Daoy (cell line): ENCODE data around the gene SCN3A. TPM values are rescaled to one million over a fixed set of nuclear protein-coding genes. Genes with fewer than 3 reads are reported as not detected.

Source experiments
- DNase-seq: peaks from one replicate; pipeline ENCODE4 v3.0.0-alpha.2; 2015; ENCODE audit warnings: low read depth
- total RNA-seq: library from RNA; depleted of rRNA; stranded (reverse); fragments of >200 nt; shearing (Covaris generic); gene quantifications from 2 replicates; pipeline ENCODE4 v1.2.3, GENCODE V29; 2014; rRNA removed

Gene SCN3A
- total RNA-seq: 0.69 and 0.98 TPM in 2 replicates

DNA sequence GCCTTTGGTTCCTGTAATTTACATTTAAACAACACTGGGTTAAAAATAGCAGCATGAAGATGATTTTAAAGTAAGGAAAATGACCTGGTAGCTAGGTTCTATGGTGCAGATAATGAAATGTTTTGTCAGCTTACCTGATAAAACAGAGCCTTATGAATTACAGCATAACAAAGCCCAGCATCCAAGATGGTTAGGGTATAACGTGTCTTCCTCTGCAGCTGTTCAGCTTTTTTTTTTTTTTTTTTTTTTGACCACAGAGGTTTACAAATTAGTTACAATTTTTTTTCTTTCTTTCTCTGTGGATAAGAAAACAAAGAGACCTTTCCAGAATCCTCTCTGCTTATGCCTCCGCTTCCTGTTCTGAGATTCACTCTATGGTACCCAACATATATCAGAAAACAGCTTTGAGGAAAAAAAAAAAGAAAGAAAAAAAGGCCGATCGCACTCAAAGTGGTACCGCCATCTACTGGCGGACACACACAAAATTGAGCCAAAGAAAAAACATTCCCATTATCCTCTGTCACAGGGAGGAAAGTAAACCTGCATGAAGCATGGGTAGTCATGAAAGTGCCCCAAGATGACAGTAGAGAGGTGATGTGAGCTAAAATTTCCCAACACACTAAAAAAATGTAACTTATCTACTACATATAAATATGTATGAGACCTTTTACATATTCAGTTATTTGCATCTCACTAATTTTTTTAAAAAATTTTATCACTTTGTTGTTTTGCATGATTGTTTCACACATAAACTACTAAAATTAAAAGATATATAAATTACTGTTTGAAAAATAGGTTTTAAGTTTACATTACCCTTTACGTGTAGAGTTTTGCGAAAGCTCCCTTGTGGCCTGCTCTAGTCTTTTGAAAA is at the start of gene SCN3A:
SCN3A (minus strand) TSS at position 362 of the 871 bp plus-strand sequence. CDS start 27,656 bp downstream, outside the sequence.
- peak; percentile 44 for DNase-seq

DNA sequence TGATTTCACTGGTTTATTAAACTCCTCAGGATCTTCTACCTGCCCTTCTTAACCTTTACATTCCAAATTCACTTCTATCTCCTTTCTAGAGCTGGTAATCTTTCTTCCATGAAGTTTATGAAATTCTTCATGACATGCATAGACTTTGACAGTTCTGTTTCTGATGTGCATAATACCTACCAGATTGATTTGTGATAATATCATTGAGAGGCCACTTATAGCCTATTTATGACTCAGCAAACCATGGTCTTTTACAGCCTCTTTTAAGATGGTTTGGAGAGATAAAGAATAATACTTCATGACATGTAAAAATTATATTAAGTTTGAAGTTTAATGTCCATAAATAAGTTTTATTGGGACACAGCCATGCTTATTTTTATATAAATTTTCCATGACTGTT is 49.3 kb upstream of the SCN3A start:
- no peak for DNase-seq

DNA sequence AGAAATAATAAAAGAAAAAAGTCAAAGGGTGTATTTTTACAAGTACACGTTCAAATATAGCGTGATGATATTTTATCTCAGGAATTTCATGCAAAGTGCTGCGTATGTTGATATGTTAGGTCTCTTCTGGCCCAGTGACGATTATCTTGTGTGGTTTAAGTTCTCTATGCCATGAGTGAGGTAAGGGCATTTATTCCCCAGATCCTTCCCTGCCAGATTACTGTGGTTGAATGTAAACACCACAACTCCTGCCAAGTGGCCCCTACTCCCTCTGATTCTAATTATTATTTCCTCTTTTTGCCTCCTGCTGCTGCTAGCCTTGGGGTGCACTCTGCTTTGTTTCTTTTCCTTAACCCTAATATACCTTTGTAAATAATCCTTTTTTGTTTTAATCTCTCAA is 47.5 kb upstream of the SCN3A start:
- peak; percentile 63 for DNase-seq

DNA sequence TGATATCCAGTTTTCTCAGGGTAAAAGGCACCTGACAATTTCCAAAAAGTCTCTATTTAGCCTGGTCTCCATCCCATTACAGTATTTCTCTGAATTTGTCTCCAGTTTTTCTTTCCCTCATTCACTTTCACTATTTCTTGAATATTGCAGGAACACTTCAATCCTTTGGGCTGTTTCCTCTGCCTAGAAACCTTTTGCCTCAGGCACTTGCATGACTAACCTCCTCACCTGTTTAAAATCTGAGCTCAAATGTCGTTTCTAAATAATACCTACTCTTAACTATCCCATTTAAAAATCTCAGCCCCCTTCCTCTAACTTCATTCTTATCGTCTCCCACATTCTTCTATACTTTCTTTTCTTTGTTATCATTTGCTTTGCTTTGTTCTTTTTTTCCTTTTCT is 44.4 kb upstream of the SCN3A start:
- no peak for DNase-seq

DNA sequence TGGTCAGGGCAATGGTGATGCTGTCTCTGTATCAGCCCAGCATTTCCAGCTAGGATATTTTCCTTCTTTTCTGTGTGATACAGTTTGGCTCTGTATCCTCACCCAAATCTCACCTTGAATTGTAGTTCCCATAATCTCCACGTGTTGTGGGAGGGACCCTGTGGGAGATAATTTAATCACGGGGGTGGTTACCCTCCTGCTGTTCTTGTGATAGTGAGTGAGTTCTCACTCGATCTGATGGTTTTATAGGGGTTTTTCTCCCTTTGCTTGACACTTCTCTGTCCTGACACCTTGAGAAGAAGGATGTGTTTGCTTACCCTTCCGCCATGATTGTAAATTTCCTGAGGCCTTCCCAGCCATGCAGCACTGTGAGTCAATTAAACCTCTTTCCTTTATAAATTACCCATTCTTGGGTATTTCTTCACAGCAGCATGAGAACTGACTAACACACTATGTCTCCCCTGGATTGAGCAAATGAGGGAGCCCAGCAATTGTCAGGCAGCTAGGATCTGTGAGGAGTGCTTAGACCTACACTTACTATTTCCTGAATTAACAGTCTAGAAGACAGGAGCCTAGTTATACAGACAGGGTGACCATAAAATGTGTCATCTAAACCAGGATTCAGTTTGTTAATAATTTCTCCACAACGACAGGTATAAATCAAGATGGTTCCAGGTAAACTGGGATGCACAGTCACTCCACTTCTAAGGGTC is 41.4 kb upstream of the SCN3A start:
- no peak for DNase-seq

DNA sequence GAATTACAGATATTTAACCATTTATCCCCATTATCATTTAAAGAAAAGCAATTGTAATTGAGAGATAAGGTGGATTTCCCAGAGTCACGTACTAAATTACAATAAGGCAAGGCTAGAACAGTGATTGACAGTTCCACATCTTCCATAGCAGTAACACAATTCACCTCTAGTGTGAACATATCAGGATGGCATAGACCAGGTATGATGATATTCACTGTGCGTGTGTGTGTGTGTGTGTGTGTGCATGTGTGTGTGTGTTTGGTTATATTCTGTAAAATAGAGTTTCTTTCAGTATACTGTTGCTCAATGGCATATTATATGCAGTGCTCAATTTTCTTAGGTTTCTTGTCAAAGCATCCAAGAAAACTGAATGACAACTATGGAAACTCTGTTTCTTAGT is 37.1 kb upstream of the SCN3A start:
- DNase-seq: no peak

DNA sequence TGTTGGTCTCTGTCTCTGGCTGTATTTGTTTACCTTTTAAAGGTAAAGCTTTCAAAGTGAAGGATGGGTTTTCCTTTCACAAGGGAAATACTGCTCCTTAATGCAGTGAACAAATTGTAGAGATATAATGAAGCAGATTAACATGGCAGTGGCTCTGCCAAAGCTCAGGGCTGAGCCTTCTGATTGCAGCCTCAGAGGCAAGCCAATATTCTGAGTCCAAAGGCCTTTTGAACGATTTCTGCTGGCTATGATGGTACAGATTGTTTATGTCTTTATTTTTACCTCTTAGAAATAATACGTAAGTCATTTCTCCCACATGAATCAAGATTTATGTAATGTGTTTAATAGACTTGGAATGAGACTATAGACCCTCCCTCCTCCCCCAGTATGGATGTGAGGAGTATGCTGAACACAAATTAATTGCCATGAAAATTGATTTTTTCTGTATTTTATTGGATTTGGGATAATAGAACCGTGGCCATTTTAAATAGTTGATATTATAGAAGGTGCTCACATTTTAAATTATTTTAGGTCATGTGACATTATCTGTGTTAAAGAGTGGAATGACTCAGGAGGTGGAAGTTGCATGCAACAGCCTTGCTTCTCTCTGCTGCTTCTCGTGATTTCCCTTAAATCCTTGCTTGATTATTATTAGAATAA is 36.1 kb upstream of the SCN3A start:
- DNase-seq: no peak

DNA sequence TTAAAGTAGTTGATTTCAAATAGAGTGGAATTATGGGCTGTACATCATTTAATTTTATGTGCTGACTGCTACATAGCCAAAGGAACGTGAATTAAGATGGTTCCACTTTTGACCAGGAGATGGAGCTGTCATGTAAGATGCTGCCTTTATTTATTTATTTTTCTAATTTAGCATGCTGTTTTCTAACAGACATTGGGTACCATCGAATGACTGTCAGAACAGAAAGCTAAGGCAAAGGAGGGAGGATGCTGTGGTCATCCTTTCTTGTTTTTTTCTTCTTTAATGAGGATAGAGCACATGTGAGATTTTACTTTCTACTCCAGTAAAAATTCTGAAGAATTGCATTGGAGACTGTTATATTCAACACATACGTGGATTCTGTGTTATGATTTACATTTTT is 35.4 kb upstream of the SCN3A start, which contains the start of gene SCN2A:
SCN2A (plus strand) TSS at position 185 of the 400 bp plus-strand sequence. CDS start 56,410 bp downstream, outside the sequence.
- peak; percentile 40 for DNase-seq

DNA sequence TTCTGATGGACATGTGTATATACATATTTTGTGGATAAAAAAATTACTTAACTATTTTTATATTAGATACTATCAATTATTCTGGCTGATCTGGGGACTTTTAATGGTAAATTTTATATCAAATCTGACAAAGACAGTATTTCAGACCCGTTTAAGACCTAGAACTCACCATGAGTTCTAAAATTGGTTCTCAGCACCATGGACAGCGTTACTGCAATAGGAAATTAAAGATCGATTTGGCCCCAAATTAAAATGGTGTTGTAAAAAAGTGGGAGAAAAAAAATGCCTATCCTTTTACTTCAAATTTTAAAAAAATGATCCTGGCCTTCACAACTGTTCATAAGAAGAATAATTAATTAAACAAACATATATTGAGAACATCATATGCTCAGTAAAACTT is 34.4 kb upstream of the SCN3A start:
- no peak for DNase-seq

DNA sequence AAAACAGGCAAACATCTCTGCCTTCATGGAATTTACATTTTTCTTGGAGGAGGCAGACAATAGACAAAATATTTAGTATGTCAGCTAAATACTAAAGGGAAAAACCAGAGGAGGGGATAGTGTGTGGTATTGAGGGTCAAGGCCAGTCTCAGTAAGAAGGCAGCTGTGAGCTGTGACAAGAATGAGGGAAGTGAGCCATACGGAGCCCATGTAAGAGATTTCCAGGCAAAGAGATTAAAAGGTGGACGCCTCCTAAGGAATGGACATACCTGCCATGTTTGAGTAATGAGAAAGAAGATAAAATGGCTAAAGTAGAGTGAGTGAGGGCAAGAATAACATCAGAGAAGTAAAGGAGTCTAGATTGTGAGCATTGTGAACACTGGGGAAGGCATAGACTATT is 33.2 kb upstream of the SCN3A start:
- no peak for DNase-seq

DNA sequence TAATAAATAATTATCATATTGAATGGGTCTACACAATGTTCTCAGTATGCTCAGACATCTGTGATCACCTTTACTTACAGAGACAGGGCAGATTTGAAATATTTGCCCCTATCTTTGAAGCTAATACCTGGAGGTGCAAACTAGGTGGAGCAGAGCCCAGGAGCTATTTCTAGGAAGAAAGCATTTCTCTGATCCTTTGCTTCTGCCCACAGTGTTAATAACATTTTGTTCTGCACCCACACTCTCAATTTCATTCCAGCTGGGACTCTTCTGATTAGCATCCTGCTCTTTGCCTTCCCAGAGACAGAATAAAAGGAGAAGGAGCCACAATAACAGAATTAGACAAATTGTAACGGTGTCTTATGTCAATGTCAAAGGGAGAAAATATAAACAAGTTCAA is 23.7 kb upstream of the SCN3A start:
- DNase-seq: no peak

DNA sequence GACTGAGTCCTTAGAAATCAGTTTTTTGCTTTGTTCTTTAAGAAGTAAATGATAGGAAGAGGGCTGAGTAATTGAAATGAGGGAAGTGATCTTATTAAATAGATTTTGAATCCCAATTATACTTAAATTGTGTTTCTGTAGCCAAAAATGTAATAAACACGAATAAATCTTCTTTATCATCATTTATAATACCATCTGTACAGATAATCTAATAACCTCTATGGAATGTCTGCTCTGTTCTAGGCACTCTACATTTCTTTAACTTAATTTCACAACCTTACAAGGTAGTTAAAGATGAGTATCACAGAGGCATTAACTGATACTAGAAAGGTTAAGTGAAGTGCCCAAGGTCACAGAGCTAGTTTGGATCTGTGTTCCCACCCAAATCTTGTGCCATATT is 21.1 kb upstream of the SCN3A start:
- DNase-seq: no peak

DNA sequence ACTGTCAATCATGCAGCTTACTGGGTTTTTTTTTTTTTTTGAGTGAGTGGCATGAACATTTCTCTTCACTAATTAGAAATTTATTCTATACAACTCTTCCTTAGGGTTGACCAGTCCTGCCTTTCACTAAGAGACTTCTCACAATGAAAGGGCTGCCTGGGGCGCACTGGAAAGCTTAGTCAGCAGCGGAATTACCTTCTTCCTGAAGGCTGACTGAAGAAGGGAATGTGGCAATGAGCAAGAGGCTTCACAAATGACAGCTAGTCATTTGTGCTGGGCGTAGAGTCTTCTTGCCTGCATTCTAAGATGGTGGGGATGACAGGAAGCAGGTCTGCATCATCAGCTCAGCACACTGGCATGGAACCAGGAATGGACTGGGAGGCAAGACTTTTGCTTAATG is 15.6 kb upstream of the SCN3A start:
- peak; percentile 22 for DNase-seq

DNA sequence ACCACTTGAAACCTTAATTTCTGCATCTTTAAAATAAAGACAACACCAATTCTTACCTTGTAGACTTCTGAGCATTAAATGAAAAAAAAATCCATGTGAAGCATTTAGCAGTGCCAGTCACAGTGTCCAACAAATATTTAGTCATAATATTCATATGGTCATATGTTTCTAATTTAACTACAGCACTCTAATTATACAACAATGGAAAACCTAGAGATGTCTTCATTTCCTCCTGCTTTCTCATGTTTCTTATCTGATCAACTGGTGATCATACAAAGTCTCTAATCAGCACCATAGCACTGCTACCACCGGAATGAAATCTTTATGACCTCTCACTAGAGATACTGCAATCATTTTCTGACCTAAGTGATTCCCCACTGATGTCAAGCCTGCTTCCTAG is 10.2 kb upstream of the SCN3A start:
- no peak for DNase-seq

DNA sequence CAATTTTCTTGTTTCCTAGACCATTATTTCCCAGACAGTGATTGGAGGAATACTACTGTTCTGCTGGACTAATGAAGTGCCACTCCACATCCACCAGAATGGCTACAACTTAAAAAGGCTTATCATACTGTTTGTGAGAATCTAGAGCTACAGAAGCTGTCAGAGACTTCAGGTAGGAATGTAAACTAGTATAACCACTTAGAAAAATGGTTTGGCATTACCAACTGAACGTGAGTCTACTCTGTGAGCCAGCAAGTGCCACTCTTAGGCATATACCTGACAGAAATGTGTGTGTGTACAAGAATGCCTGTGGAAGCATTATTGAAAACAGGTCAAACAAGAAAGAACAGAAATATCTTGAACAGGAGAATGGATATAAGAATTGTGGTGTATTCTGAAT is 4.2 kb upstream of the SCN3A start:
- DNase-seq: no peak

DNA sequence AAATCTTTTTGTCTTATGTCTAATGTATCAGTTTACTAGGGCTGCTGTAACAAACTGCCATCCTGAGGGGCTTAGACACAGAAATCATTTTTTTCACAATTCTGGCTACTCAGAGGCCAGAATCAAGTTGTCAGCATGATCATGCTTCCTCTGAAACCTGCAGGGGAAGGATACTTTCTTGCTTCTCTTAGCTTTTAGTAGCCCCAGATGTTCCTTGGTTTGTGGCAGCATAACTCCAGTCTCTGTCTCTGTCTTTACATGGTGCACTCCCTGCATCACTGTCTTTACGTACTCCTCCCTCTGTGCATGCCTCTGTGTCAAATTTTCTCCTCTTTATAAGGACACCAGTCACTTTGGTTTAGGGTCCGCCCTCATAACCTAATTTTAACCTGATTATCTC is 2.0 kb upstream of the SCN3A start:
- DNase-seq: no peak

DNA sequence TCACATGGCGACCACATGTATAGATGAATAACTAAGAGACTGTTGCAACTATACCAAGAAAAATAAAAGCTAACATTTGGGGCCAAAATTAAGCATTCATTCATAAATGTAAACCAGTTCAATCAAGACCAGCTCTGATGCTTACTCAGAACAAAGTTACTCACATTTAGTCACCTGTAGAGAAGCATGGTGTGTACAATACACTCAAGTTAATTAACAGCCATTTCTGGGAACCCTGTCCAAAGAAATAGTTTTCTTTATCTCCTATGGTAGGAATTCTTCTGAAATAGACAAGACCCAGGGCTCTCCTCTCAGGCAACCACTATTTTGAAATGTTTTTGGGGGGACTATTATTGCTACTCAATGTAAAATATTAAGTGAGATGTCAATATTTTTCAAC is 1.6 kb downstream of the SCN3A start:
- no peak for DNase-seq

DNA sequence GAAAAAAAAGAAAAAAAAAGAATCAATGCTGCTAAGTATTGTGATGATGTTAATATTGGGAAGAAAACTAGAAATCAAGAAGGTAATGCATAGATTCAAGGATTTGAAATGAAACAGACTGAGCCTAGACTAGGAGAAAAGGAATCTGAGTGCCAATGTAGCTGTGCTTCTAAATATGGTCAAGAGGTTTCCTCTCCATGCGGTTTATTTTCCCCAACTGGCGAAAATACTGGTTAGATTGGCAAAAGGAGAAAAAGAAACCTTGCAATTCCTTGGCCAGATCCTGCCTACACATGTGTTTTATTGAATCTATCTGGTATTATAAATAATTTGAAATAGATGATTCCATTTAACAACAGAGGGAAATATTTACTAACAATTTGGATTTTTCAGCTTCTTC is 5.7 kb downstream of the SCN3A start:
- DNase-seq: no peak

DNA sequence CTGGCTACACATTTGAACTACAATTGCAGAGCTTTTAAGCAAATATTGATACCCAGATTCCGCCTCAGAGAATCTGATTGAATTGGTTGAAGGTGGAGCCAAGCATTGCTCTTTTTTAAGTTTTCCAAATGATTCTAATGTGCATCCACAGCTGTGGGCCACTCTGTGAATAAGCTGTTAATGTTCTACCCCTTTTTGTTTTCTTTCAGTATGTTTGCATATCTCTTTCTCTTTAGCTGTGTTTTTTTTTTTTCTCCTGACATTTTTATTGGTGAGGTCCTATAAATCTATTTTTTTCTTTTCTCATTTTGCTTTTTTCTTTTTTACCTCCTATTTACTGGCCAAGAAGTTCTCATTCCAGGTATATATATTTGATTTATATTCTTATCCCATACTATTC is 6.5 kb downstream of the SCN3A start:
- no peak for DNase-seq

DNA sequence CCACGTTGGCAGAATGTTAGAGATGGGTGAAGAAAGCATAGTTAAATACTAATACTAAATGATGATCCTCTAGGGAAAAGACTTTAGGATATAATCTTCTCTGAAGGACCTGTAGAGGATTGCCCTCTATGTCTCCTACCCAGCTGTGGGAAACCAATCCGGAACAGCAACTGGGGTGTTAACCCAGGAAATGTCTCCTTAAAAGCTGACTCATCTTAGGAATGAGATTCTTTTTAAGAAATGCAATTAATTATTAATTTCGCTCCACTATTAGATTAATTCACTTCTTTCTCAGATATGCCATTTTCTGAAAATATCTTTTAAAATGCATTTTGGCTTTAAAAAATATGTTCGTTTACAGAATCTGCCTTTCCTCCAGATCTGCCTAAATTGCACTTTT is 7.4 kb downstream of the SCN3A start:
- no peak for DNase-seq

DNA sequence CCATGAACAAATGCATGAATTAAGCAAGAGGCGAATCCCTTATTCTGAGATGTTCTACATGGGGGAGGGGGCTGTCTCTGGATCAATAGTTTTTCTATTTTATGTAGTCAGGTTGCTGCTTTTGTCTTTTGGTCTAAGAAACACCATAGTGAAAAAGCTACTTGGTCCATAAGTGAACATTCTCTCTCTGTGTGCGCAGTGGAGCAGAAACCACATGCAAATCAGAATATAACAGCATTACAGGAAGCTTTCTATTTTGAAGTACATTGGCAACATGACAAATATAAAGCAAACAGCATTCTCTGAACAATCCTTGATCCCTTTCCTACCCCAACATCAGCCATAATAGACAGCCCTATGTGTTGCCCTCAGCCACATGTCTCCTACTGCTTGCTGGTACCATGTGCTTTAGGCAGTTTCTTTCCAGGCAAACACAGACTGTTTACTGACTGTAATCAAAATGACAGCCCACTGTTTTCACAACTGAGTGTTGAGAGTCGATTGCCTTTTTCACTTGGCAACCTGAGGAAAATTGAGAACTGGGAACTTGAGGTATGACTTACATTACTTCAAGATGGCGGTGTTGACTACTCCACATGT is 10.6 kb downstream of the SCN3A start:
- no peak for DNase-seq

DNA sequence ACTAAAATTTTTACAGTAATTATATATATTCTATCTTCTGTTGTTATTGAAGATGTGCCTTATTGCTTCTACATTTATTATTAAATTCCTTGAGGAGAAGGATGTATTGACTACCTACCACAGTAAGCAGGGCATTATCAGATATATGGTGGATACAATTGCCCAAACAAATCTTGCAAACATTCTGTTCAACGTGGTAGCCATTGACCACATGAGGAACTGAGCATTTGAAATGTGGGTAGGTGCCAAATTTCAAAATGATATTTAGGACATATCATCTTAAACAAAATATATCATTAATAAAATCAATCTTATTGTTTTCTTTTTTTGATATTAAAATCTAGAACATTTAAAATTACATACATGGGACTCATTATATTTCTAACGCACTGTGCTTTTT is 11.1 kb downstream of the SCN3A start:
- DNase-seq: no peak
